Liver (tissue), 3 donors: ENCODE results near the gene CDC25A.

Experiments used
- EGR1 ChIP-seq, 2 donors: IDR thresholded peaks; 2 replicates each; pipeline ENCODE4 v1.6.1; 2016 to 2018; ENCODE audit warnings: antibody characterized with exemption in 2 of 2, low read depth in 2 of 2
- FOXA1 ChIP-seq: IDR thresholded peaks from 2 replicates; pipeline ENCODE4 v1.6.1; 2016; ENCODE audit warnings: antibody characterized with exemption
- GABPA ChIP-seq, 2 donors: IDR thresholded peaks in 1 of 2; conservative IDR thresholded peaks in 1 of 2; 2 replicates each; pipeline ENCODE4 v1.6.1; 2016; ENCODE audit warnings: antibody characterized with exemption in 2 of 2, mild to moderate bottlenecking in 1 of 2, moderate library complexity in 1 of 2
- RAD21 ChIP-seq, 2 donors: IDR thresholded peaks; 2 replicates each; pipeline ENCODE4 v1.6.1; 2016; ENCODE audit warnings: antibody characterized with exemption in 2 of 2, mild to moderate bottlenecking in 2 of 2
- TAF1 ChIP-seq: conservative IDR thresholded peaks from 2 replicates; pipeline ENCODE4 v1.6.1; 2016; ENCODE audit warnings: antibody characterized with exemption, mild to moderate bottlenecking
- YY1 ChIP-seq: IDR thresholded peaks from 2 replicates; pipeline ENCODE4 v1.6.1; 2016; ENCODE audit warnings: antibody characterized with exemption, mild to moderate bottlenecking
- TF ChIP-seq, protein P1 (sequence below): fragments of 150-350 bp; IDR thresholded peaks from 2 replicates; pipeline ENCODE4 v1.5.1; 2017; ENCODE audit warnings: improper control_type of control experiment, low read depth, low read length; ENCODE audit not compliant: missing input control
- TF ChIP-seq, protein P2 (sequence below): IDR thresholded peaks from 2 replicates; pipeline ENCODE4 v1.6.1; 2016; ENCODE audit warnings: antibody characterized with exemption, mild to moderate bottlenecking
- TF ChIP-seq, protein P3 (sequence below): IDR thresholded peaks from 2 replicates; pipeline ENCODE4 v1.6.1; 2016; ENCODE audit warnings: antibody characterized with exemption
- TF ChIP-seq, protein P4 (sequence below): IDR thresholded peaks from 2 replicates; pipeline ENCODE4 v1.6.1; 2016; ENCODE audit warnings: antibody characterized with exemption
- TF ChIP-seq, protein P5 (sequence below): IDR thresholded peaks from 2 replicates; pipeline ENCODE4 v1.6.1; 2016; ENCODE audit warnings: antibody characterized with exemption
- donor health status: healthy.
- donor health status: healthy.

DNA sequence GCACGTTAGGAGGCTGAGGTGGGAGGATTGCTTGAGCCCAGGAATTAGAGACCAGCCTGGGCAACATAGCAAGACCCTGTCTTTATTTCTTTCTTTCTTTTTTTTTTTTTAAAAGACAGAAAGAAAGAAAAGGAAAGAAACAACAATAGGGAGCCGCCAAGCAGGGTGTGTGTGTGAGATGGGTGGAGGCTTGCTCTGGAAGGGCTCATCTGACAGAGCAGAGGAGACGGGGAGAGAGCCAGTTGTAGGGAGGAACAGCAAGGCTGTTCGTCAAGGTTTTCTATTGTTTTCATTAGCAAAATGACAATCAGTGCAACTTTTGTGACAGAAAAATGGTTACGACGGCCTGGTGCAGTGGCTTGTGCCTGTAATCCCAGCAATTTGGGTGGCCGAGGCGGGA, 69.3 kb downstream of the CDC25A start:
- TF ChIP-seq, protein P1, sequence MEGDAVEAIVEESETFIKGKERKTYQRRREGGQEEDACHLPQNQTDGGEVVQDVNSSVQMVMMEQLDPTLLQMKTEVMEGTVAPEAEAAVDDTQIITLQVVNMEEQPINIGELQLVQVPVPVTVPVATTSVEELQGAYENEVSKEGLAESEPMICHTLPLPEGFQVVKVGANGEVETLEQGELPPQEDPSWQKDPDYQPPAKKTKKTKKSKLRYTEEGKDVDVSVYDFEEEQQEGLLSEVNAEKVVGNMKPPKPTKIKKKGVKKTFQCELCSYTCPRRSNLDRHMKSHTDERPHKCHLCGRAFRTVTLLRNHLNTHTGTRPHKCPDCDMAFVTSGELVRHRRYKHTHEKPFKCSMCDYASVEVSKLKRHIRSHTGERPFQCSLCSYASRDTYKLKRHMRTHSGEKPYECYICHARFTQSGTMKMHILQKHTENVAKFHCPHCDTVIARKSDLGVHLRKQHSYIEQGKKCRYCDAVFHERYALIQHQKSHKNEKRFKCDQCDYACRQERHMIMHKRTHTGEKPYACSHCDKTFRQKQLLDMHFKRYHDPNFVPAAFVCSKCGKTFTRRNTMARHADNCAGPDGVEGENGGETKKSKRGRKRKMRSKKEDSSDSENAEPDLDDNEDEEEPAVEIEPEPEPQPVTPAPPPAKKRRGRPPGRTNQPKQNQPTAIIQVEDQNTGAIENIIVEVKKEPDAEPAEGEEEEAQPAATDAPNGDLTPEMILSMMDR = no peak
- TF ChIP-seq, protein P2, sequence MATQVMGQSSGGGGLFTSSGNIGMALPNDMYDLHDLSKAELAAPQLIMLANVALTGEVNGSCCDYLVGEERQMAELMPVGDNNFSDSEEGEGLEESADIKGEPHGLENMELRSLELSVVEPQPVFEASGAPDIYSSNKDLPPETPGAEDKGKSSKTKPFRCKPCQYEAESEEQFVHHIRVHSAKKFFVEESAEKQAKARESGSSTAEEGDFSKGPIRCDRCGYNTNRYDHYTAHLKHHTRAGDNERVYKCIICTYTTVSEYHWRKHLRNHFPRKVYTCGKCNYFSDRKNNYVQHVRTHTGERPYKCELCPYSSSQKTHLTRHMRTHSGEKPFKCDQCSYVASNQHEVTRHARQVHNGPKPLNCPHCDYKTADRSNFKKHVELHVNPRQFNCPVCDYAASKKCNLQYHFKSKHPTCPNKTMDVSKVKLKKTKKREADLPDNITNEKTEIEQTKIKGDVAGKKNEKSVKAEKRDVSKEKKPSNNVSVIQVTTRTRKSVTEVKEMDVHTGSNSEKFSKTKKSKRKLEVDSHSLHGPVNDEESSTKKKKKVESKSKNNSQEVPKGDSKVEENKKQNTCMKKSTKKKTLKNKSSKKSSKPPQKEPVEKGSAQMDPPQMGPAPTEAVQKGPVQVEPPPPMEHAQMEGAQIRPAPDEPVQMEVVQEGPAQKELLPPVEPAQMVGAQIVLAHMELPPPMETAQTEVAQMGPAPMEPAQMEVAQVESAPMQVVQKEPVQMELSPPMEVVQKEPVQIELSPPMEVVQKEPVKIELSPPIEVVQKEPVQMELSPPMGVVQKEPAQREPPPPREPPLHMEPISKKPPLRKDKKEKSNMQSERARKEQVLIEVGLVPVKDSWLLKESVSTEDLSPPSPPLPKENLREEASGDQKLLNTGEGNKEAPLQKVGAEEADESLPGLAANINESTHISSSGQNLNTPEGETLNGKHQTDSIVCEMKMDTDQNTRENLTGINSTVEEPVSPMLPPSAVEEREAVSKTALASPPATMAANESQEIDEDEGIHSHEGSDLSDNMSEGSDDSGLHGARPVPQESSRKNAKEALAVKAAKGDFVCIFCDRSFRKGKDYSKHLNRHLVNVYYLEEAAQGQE = no peak
- TF ChIP-seq, protein P3, sequence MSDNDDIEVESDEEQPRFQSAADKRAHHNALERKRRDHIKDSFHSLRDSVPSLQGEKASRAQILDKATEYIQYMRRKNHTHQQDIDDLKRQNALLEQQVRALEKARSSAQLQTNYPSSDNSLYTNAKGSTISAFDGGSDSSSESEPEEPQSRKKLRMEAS = no peak
- TF ChIP-seq, protein P4, sequence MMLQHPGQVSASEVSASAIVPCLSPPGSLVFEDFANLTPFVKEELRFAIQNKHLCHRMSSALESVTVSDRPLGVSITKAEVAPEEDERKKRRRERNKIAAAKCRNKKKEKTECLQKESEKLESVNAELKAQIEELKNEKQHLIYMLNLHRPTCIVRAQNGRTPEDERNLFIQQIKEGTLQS = no peak
- TF ChIP-seq, protein P5, sequence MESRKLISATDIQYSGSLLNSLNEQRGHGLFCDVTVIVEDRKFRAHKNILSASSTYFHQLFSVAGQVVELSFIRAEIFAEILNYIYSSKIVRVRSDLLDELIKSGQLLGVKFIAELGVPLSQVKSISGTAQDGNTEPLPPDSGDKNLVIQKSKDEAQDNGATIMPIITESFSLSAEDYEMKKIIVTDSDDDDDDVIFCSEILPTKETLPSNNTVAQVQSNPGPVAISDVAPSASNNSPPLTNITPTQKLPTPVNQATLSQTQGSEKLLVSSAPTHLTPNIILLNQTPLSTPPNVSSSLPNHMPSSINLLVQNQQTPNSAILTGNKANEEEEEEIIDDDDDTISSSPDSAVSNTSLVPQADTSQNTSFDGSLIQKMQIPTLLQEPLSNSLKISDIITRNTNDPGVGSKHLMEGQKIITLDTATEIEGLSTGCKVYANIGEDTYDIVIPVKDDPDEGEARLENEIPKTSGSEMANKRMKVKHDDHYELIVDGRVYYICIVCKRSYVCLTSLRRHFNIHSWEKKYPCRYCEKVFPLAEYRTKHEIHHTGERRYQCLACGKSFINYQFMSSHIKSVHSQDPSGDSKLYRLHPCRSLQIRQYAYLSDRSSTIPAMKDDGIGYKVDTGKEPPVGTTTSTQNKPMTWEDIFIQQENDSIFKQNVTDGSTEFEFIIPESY = no peak
- TF ChIP-seq FOXA1 = no peak
- TF ChIP-seq EGR1 (IDR thresholded peaks at IDR 0.05; ENCODE audit: low read depth in 2 of 2) = no peak
- TF ChIP-seq YY1 = no peak
- TF ChIP-seq RAD21 (IDR thresholded peaks at IDR 0.05) = no peak
- no peak for TF ChIP-seq GABPA (IDR thresholded peaks at IDR 0.05 in 1 of 2, conservative IDR thresholded peaks at IDR 0.05 in 1 of 2)
- TF ChIP-seq TAF1 = no peak
